ENCODE data around the gene GOLGA6L10.

GOLGA6L10 gene

GRCh38 chr15:82298032-82298431 is 51.2 kb downstream of the GOLGA6L10 start:
- no peak for DNase-seq

- DNase-seq, result no peak
These were observed 51.7 kb downstream of the GOLGA6L10 start for GRCh38 chr15:82297546-82297945.

- DNase-seq, result no peak
These were observed 55.1 kb downstream of the GOLGA6L10 start for GRCh38 chr15:82294061-82294690.

- DNase-seq, result no peak
These were observed 57.0 kb downstream of the GOLGA6L10 start for GRCh38 chr15:82292271-82292670.

Data from DMS 273 treated with DMSO at 0.1 percent for 48 hours (cell line).